Suppressor macrophage (primary cell): ENCODE measurements around the gene NAT9.

Source experiments
- DNase-seq, 4 experiments: peaks; one replicate each; pipeline ENCODE4 v3.0.0-alpha.2; 2020 to 2022

Gene NAT9

GRCh38 chr17:74760404-74761105 is 15.6 kb downstream of the NAT9 start:
- DNase-seq: no peak

DNA sequence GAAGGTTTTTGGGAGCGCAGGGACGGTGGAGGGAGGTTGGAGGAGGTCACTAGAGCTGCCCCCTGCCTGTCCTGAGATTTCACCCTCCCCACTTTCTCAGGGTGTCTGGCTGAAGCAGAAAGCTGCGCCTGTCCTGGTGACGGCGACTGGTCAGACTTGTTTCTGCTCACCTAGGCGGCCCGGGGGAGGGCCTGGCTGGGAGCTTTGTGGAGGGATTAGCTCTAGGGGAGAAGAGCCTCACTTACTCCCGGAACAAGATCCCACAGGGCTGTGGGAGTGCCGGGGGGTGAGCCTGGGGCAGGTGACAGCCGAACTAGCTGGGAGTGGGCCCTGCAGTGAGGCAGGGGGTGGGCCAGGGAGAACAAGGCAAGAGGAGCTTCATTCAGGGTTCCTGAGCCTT is 16.2 kb downstream of the NAT9 start:
- DNase-seq: no peak

- DNase-seq: peak in 1 of 4 experiments; percentile 26
These were observed 16.8 kb downstream of the NAT9 start for GRCh38 chr17:74759243-74759801.

- DNase-seq: peak in 3 of 4 experiments; percentile 34 to 46 (median 37)
These were observed 17.3 kb downstream of the NAT9 start for GRCh38 chr17:74758848-74759168.

DNA sequence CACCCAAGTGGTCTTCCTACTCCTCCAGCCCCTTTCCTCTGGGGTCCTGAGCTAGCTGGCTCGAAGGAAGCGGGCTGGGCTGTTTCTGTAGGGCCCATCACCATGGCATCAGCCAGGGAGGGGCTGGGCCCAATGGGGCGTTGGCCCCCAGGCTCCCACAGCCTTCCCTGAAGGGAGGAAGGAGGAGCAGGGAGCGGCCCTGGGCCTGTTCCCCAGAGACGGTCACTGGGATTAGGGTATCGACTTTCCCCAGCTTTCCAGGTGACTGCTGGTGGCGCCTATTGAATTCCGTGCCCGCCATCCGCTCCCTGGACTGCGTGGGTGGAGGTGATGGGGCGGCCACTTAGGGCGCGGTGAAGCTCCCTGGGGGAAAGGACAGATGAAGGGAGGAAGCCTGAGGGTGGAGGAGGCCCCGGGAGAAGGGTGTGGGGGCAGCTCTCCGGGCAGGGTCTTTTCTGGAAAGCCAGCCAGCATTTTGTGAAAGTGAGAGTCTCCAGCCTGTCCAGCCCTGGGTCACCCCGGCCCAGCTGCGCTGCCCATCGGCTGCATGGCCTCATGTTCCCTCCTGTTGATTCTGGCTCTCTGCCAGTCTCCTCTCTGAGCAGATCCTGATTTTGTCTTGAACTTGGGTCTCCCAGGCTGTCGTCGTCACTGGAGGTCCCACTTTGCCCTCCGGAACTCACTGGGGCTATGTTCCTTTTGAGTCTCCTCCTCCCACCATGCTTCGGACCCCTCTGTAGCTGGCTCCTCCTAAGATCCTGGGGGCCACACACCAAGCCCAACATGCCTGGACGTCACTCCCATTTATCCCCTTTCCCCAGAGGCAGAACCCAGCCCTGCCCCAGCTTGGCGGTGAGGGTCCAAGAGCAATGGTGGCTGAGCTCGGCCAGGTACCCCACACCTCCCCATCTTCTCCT is 18.0 kb downstream of the NAT9 start:
- DNase-seq: peak in 2 of 4 experiments; percentile 49 to 66

GRCh38 chr17:74757502-74757901 is 18.6 kb downstream of the NAT9 start:
- DNase-seq: peak in 1 of 4 experiments; percentile 39

DNA sequence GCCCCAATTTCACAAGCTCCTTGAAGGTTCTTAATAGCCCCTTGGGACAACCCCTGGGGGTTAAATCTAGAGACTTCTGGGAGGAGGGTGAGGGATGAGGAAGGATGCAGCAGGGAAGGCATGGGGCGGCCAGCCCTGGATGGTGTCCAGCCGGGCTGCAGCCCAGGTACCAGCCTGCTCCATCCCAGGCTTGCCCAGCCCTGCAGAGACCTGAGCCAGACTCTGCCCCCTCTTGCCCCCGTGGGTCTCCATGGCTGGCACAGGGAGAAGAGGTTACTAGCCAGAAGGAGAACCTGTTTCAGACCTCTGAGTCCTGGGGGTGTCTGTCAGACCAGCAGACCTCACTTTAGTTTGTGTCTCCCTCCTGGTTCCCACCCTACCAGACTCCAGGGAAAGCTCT is 19.3 kb downstream of the NAT9 start:
- DNase-seq: no peak

DNA sequence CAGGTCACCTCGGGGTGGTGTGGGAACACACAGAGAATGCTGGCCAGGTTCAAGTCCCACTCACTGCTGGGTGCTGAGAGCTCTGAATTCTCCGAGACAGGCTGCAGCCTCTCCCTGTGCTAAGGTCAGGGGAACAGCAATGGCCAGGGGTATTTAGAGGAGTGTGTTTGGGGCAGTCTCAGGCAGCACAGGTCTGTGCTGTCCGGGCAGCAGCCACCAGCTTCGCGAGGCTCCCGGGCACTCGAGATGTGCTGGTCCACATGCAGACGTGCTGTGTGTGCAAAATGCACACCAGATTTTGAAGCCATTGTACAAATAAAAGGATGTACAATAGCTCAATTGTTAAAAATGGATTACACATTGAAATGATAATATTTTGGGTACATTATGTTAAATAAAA is 20.6 kb downstream of the NAT9 start:
- no peak for DNase-seq

DNA sequence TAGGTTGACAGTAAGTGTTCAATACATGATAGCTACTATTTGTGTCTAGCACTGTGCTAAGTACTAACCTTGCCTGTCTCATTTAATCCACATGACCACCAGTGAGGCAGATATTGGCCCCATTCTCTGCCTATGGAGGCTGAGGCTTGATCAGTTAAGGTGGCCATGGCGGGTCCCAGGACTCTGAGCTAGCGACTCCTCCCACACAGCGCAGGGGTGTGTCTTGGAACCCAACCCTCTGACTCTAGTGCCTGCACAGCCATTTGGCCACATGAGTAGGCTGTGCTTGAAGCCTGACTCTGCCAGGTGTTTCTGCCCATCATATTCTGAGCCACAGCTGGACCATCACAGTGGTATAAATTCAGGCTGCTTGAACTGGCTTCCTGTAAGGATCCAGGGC is 21.3 kb downstream of the NAT9 start:
- no peak for DNase-seq

DNA sequence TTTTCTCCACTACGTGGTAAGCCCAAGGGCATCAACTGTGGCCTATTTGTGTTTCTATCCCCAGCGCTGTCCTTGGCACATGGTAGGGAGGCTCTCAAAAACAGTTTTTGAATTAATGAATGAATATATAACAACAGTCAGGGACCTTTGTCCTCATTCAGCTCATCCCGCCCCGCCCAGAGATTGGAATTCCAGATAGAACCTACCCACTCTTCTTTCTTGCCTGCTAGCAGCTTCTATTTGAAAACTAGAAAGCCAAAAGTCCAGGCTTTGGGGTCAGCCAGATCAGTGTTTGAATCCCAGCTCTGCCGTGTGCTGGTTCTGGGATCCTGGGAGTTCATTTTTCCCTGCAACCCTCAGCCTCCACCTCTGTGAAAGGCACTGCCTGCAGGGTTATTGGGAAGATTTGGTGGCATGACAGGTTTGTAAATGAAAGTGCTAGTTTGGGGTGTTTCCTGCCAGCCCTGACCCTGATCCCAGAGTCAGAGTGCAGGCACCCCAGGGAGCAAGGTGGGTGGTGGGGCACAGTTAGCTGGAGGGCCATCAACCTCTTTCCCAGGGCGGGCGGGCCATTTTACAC is 23.2 kb downstream of the NAT9 start:
- DNase-seq: no peak

DNA sequence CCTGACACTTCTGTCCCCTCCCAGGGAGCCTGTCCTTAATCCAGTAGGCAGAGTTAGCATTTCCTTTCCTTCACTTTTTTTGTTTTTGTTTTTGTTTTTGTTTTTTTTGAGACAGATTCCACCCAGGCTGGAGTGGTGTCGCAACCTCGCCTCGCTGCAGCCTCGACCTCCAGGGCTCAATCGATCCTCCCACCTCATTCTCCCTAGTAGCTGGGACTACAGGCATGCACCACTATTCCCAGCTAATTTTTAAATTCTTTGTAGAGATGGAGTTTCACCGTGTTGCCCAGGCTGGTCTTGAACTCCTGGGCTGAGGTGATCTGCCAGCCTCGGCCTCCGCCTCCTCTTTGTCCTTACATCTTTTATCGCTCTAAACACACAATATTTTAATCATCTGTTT is 23.7 kb downstream of the NAT9 start:
- no peak for DNase-seq

- peak in 1 of 4 experiments; percentile 34 for DNase-seq
These were observed 25.6 kb downstream of the NAT9 start for GRCh38 chr17:74750327-74751069.

- DNase-seq: no peak
These were observed 26.2 kb downstream of the NAT9 start for GRCh38 chr17:74750039-74750326.

- DNase-seq: peak in 2 of 4 experiments; percentile 36 to 51
These were observed 26.7 kb downstream of the NAT9 start for GRCh38 chr17:74749279-74750038.

DNA sequence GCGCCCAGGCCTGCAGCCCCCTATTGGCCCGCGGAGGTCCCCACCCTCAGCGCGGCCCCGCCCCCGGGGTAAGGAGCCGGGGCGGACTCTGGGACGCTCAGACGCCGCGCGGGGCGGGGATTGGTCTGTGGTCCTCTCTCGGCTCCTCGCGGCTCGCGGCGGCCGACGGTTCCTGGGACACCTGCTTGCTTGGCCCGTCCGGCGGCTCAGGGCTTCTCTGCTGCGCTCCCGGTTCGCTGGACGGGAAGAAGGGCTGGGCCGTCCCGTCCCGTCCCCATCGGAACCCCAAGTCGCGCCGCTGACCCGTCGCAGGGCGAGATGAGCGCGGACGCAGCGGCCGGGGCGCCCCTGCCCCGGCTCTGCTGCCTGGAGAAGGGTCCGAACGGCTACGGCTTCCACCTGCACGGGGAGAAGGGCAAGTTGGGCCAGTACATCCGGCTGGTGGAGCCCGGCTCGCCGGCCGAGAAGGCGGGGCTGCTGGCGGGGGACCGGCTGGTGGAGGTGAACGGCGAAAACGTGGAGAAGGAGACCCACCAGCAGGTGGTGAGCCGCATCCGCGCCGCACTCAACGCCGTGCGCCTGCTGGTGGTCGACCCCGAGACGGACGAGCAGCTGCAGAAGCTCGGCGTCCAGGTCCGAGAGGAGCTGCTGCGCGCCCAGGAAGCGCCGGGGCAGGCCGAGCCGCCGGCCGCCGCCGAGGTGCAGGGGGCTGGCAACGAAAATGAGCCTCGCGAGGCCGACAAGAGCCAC is 27.4 kb downstream of the NAT9 start, which contains the start of gene NHERF1:
Gene NHERF1, plus strand, starts transcription at position 100 of the 750 bp plus-strand sequence. Its CDS starts 219 bp downstream, at position 319.
- peak; percentile 97 to 99 (median 98) for DNase-seq

DNA sequence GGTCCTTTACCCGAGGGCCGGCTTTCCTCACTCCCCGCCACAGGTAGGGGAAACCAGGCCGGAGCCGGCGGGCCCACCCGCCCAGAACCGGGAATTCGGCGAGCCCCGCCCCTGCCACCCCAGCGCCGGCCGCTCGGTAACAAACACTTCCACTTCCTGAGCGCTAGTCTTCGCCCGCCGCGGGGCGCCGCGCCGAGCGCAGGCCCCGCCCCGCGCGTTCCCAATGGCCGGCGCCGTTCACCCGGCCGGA is 27.9 kb downstream of the NAT9 start:
- DNase-seq: no peak

DNA sequence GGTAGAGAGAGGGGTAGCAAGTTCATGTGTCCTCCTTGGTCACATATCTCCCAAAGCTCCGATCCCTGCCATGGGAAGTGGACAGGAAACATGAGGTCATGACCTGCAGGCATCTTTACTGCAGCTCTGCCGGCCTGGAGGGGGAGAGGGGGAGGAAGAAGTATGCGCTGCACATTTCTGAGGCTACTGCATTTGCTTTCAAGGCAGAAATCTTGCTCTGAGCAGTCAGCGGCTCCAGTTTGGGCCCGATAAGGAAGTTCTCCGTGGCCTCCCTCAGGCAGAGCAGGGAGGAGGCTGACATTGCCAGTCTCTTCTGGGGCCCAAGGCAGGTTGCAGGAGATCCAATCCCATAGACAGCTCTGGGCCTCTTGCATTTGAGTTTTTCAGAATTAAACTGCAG is 29.2 kb downstream of the NAT9 start:
- DNase-seq: peak; percentile 79 to 90 (median 88)

DNA sequence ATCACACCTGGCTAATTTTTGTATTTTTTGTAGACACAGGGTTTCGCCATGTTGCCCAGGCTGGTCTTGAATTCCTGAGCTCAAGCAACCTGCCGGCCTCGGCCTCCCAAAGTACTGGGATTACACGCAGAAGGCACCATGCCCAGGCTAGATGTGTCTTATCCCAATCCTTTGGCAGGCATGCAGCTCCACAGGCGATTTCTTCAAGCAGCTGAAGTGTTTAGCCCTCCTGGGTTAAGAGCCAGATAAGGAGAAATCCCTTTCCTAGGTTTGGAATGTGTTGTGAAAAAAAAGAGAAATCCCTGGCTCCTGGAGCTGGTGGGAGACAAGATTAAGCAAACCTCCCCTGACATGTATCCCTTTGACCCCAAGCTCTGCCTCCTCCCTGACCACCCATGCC is 29.8 kb downstream of the NAT9 start:
- DNase-seq: no peak

- no peak for DNase-seq
These were observed 30.5 kb downstream of the NAT9 start for GRCh38 chr17:74745548-74746177.

- peak; percentile 82 to 94 (median 87) for DNase-seq
These were observed 31.2 kb downstream of the NAT9 start for GRCh38 chr17:74744714-74745547.
